OCI-LY7 (cell line): ENCODE results near the gene YARS2. TPM values are rescaled to one million over a fixed set of nuclear protein-coding genes. Genes with fewer than 3 reads are reported as not detected.

Experiments used
- BruUV-seq: library from RNA; stranded (reverse); fragments of 400-500 nt; replicated peaks from 2 replicates; lab custom pipeline; 2021; lab: Mats Ljungman, UMichigan
- CTCF ChIA-PET: fragments of 300-600 bp; sonication (Branson Sonifier 250); formaldehyde crosslinking; loops from one replicate; lab custom pipeline; 2022; ENCODE audit warnings: antibody characterized with exemption; ENCODE audit not compliant: unreplicated experiment; lab: Charles Lee
- POLR2A ChIA-PET: fragments of 300-600 bp; sonication (Branson Sonifier 250); formaldehyde crosslinking; loops from one replicate; lab custom pipeline; 2022; ENCODE audit warnings: antibody characterized with exemption; lab: Charles Lee
- DNase-seq: peaks from one replicate; pipeline ENCODE4 v3.0.0-alpha.2; 2015; ENCODE audit warnings: low spot score
- H2AFZ ChIP-seq: fragments of 200-600 bp; sonication (generic), shearing (Covaris generic); 2 replicates; pipeline ENCODE4 v1.6.1; 2014; ENCODE audit warnings: mild to moderate bottlenecking, antibody characterized with exemption, low read length, moderate library complexity
- H3K27ac ChIP-seq: fragments of 200-600 bp; sonication (generic); 2 replicates; pipeline ENCODE4 v1.5.1; 2014; ENCODE audit warnings: mixed run types, low read depth, mild to moderate bottlenecking, moderate library complexity, low read length, inconsistent platforms; ENCODE audit not compliant: poor library complexity, severe bottlenecking
- H3K36me3 ChIP-seq: fragments of 200-600 bp; sonication (generic); 2 replicates; pipeline ENCODE4 v1.6.1; 2014; ENCODE audit warnings: mild to moderate bottlenecking, antibody characterized with exemption, low read length, moderate library complexity, mixed read lengths; ENCODE audit not compliant: insufficient read depth
- H3K4me1 ChIP-seq: fragments of 200-600 bp; sonication (generic); 2 replicates; pipeline ENCODE4 v1.5.1; 2014; ENCODE audit warnings: mild to moderate bottlenecking, low read length; ENCODE audit not compliant: insufficient read depth, poor library complexity, severe bottlenecking
- H3K4me2 ChIP-seq: fragments of 200-600 bp; sonication (generic); 2 replicates; pipeline ENCODE4 v1.6.1; 2014; ENCODE audit warnings: mild to moderate bottlenecking, low read length
- H3K4me3 ChIP-seq: fragments of 200-600 bp; sonication (generic); 2 replicates; pipeline ENCODE4 v1.5.1; 2014; ENCODE audit warnings: mild to moderate bottlenecking, low read depth, low read length; ENCODE audit not compliant: poor library complexity, severe bottlenecking
- H3K79me2 ChIP-seq: fragments of 200-600 bp; sonication (generic); 2 replicates; pipeline ENCODE4 v1.6.1; 2016; ENCODE audit warnings: low read depth, mild to moderate bottlenecking, low read length, moderate library complexity, mixed read lengths; ENCODE audit not compliant: insufficient read depth
- H3K9me2 ChIP-seq: fragments of 200-600 bp; sonication (generic); 2 replicates; pipeline ENCODE4 v1.6.1; 2016; ENCODE audit warnings: mild to moderate bottlenecking, low read length, mixed read lengths; ENCODE audit not compliant: insufficient read depth
- H3K9me3 ChIP-seq: fragments of 200-600 bp; sonication (generic); 2 replicates; pipeline ENCODE4 v1.6.1; 2014; ENCODE audit warnings: mild to moderate bottlenecking, mixed run types, low read length, mixed read lengths
- H4K20me1 ChIP-seq: fragments of 200-600 bp; sonication (generic); 2 replicates; pipeline ENCODE4 v1.6.1; 2014; ENCODE audit warnings: mild to moderate bottlenecking, antibody characterized with exemption, low read length, moderate library complexity, mixed read lengths; ENCODE audit not compliant: insufficient read depth
- EZH2phosphoT487 ChIP-seq: fragments of 200-600 bp; sonication (generic); IDR thresholded peaks from 2 replicates; pipeline ENCODE4 v1.6.1; 2018; ENCODE audit warnings: low read depth, borderline replicate concordance, mild to moderate bottlenecking, mixed run types, antibody characterized with exemption, low read length, moderate library complexity, mixed read lengths
- intact Hi-C: fragments of 100-400 bp; cut with micrococcal nuclease; formaldehyde crosslinking; loops from one replicate; pipeline ENCODE4 v1.10.0; 2022; ENCODE audit not compliant: unreplicated experiment
- total RNA-seq, 2 experiments: library from RNA; depleted of rRNA in 1 of 2; stranded (reverse); fragments of >200 nt in 1 of 2; shearing (Covaris generic) in 1 of 2; gene quantifications; 2 replicates each; pipeline ENCODE4 v1.2.3, GENCODE V29; 2014 to 2022
- TF ChIP-seq, protein P1 (sequence below): fragments of 200-600 bp; sonication (generic); conservative IDR thresholded peaks from 2 replicates; pipeline ENCODE4 v1.5.1; 2014; ENCODE audit warnings: mild to moderate bottlenecking, antibody characterized with exemption, low read length, moderate library complexity, mixed read lengths

YARS2 gene
- total RNA-seq, 2 experiments from 2014 or later = 31.5 to 42.8 TPM

DNA sequence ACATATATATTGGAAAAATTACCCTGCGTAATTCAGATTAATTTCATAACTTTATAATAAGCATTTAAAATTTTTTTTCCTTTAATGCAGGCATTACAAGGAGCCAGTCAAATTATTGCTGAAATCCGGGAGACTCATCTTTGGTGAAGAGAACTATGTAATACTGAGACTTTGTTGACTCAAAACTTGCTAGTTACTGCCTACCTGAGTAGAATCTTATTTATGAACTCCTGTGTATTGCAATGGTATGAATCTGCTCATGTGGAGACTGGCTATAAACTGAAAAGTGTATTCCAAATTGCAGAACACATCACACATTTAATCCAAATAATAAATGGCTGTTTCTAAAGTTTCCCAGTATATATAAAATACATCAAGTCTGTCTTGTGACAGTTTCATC is 12.4 kb downstream of the YARS2 start:
- CTCF ChIA-PET = no interaction called here

DNA sequence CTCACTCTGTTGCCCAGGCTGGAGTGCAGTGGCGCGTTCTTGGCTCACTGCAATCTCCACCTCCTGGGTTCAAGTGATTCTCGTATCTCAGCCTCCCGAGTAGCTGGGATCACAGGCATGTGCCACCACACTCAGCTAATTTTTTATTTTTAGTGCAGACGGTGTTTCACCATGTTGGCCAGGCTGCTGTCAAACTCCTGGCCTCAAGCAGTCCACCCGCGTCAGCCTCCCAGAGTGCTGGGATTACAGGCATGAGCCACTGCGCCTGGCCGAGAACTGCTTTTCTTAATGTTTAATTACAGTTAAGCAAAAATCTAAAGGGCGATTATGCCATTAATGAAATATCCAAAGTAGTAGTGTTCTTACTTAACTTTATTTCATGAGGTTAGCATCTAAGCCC is 13.6 kb downstream of the YARS2 start:
- no peak overlapping the region for H3K4me2 ChIP-seq
- no peaks in the 10 kb centered on the region for H4K20me1 ChIP-seq
- H2AFZ ChIP-seq = no peak overlapping the region
- no peaks in the 10 kb centered on the region for H3K4me1 ChIP-seq
- H3K4me3 ChIP-seq = no peak overlapping the region
- BruUV-seq = no TSS peak
- intact Hi-C loops = no loop called here
- no peak for DNase-seq
- TF ChIP-seq EZH2phosphoT487 = no peak
- TF ChIP-seq, protein P1, sequence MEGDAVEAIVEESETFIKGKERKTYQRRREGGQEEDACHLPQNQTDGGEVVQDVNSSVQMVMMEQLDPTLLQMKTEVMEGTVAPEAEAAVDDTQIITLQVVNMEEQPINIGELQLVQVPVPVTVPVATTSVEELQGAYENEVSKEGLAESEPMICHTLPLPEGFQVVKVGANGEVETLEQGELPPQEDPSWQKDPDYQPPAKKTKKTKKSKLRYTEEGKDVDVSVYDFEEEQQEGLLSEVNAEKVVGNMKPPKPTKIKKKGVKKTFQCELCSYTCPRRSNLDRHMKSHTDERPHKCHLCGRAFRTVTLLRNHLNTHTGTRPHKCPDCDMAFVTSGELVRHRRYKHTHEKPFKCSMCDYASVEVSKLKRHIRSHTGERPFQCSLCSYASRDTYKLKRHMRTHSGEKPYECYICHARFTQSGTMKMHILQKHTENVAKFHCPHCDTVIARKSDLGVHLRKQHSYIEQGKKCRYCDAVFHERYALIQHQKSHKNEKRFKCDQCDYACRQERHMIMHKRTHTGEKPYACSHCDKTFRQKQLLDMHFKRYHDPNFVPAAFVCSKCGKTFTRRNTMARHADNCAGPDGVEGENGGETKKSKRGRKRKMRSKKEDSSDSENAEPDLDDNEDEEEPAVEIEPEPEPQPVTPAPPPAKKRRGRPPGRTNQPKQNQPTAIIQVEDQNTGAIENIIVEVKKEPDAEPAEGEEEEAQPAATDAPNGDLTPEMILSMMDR = no peak
- H3K36me3 ChIP-seq = peaks cover 98% of the 10 kb centered on the region
- 0 out of 2 replicates have a peak, but pooled peaks cover 9% of the 10 kb centered on the region for H3K79me2 ChIP-seq
- ChIA-PET CTCF (interaction anchor here (1.0 kb wide), 1 partner anchor 14 kb away, joined by 3 read pairs; the partner anchor contains the start of gene YARS2), POLR2A (interaction anchor here (0.6 to 1.2 kb wide), 2 partner anchors 35 to 236 kb away, joined by 3 to 6 read pairs; no protein-coding TSS in a partner anchor)
- no peaks in the 10 kb centered on the region for H3K9me2 ChIP-seq
- no peaks in the 10 kb centered on the region for H3K9me3 ChIP-seq
- H3K27ac ChIP-seq = no peak overlapping the region

More for the DNA sequence above, 12.4 kb downstream of the YARS2 start:
- H3K4me3 ChIP-seq = no peak overlapping the region
- POLR2A ChIA-PET = no interaction called here
- no peaks in the 10 kb centered on the region for H4K20me1 ChIP-seq
- no peak overlapping the region for H3K27ac ChIP-seq
- intact Hi-C loops = no loop called here
- H2AFZ ChIP-seq = no peak overlapping the region
- TF ChIP-seq, protein P1 = no peak
- no peak for TF ChIP-seq EZH2phosphoT487
- DNase-seq = no peak
- no peaks in the 10 kb centered on the region for H3K9me3 ChIP-seq
- H3K9me2 ChIP-seq = no peaks in the 10 kb centered on the region
- no peaks in the 10 kb centered on the region for H3K4me1 ChIP-seq
- peaks cover 98% of the 10 kb centered on the region for H3K36me3 ChIP-seq
- no peak overlapping the region for H3K4me2 ChIP-seq
- no TSS peak for BruUV-seq
- H3K79me2 ChIP-seq = no peaks in the 10 kb centered on the region

DNA sequence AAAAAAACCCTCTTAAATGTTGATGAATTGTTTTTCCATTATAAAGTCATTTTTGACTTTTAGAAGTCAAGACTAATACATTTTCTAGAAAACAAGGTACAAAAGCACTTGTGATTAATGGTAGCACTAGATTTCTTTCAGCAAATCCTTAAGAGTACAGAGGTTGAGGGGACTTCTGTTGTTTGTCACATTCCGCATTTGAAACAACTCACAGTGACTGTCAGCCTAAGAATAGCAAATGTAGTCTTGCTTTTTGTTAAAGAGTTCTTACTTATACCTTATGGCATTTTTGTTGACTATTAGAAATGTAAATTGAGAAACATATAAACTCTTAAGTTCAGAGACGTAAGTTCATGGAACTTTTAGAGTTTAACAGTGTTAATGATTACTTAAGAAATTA is 16.4 kb downstream of the YARS2 start:
- H3K27ac ChIP-seq = no peak overlapping the region
- BruUV-seq = no TSS peak
- ChIA-PET POLR2A (interaction anchor here (0.5 kb wide), 1 partner anchor 20 kb away, joined by 4 read pairs; no protein-coding TSS in a partner anchor), CTCF (no interaction called here)
- DNase-seq = no peak
- H2AFZ ChIP-seq = no peak overlapping the region
- H3K36me3 ChIP-seq = peaks cover 96% of the 10 kb centered on the region
- no peak overlapping the region for H3K4me3 ChIP-seq
- no peaks in the 10 kb centered on the region for H3K4me1 ChIP-seq
- H4K20me1 ChIP-seq = no peaks in the 10 kb centered on the region
- H3K4me2 ChIP-seq = no peak overlapping the region
- H3K9me2 ChIP-seq = no peaks in the 10 kb centered on the region
- H3K9me3 ChIP-seq = no peaks in the 10 kb centered on the region
- H3K79me2 ChIP-seq = 0 out of 2 replicates have a peak, but pooled peaks cover 9% of the 10 kb centered on the region
- no peak for TF ChIP-seq EZH2phosphoT487
- TF ChIP-seq, protein P1 = no peak
- intact Hi-C loops = no loop called here
